HFF-Myc (cell line): ENCODE measurements around the gene TEX2.

Experiments
- DNase-seq: peaks from one replicate; pipeline ENCODE4 v3.0.0-alpha.2; 2011; ENCODE audit warnings: low read depth; ENCODE audit errors: extremely low read depth
- H3K4me3 ChIP-seq: replicated peaks from 2 replicates; pipeline ENCODE4 v1.5.1; 2011; ENCODE audit warnings: low read depth, mild to moderate bottlenecking, control low read depth, low read length
- TF ChIP-seq, protein P1 (sequence below): IDR thresholded peaks from 2 replicates; pipeline ENCODE4 v1.5.1; 2012; ENCODE audit warnings: mild to moderate bottlenecking, low read depth, low read length, control low read depth; ENCODE audit errors: missing control alignments

Gene TEX2

DNA sequence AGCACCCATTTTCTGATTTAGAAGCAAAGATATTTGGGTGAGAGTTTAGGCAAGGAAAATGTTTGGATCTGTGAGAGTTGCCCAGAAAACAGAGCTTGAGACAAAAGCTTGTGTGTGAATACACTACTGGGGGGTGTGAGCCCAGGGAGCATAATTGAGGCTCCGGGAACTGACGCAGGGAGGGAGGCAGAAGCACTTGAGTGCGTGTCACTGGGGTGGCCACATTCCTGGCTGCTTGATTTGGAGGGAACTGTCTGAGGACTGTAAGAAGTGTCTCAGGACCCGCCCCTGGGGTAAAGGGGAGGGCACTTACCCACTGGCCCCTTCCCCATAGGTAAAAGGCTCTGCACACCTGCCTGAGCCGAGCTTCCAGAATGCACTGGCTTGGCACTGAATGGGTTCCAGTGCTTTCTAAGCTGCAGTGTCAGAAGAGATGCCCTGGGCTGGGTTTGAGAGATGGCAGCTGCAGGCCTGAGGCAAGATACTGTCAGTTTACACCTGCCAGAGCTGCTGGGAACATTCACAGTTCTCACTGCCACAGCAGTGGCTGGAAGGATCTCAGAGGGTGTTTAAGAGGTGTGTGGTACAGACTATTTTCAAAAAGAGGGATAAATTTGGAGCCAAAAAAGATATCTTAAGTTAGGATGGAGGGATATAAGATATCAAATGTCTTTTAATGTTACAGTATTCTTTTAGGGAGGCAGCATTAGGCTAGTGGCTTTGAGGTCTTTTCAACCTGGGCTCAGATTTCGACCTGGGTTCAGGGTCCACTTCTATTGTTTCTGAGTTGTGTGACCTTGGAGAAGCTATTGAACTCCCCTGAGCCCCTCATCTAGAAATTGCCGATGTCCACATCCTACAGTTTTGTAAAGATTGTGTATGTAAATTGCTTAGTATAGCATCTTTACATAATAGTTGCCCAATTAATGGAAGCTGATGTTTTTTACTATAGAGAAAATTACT lies 6.9 kb upstream of the TEX2 start:
- H3K4me3 ChIP-seq, result no peak overlapping the region
- TF ChIP-seq, protein P1, sequence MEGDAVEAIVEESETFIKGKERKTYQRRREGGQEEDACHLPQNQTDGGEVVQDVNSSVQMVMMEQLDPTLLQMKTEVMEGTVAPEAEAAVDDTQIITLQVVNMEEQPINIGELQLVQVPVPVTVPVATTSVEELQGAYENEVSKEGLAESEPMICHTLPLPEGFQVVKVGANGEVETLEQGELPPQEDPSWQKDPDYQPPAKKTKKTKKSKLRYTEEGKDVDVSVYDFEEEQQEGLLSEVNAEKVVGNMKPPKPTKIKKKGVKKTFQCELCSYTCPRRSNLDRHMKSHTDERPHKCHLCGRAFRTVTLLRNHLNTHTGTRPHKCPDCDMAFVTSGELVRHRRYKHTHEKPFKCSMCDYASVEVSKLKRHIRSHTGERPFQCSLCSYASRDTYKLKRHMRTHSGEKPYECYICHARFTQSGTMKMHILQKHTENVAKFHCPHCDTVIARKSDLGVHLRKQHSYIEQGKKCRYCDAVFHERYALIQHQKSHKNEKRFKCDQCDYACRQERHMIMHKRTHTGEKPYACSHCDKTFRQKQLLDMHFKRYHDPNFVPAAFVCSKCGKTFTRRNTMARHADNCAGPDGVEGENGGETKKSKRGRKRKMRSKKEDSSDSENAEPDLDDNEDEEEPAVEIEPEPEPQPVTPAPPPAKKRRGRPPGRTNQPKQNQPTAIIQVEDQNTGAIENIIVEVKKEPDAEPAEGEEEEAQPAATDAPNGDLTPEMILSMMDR, result no peak
- no peak for DNase-seq

DNA sequence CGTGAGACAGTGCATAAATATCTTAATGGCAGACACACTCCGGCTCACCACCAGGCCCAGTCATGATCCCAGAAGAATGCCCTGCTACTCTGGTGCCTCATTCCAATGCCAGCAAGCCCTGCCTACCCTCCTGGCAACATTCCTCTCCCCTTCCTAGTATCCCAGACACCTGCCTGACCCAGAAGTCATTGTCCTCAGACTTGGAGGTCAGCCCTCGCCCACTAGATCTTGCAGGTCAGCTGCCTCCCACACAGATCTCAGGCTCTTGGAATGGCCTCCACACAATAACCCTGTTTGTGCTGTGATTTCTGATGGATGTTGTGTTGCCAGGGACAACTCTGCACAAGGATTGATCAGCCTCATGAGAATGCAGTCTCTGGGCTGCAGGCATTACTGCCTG lies 1.8 kb upstream of the TEX2 start:
- DNase-seq, result no peak
- TF ChIP-seq, protein P1, result no peak
- no peak overlapping the region for H3K4me3 ChIP-seq

DNA sequence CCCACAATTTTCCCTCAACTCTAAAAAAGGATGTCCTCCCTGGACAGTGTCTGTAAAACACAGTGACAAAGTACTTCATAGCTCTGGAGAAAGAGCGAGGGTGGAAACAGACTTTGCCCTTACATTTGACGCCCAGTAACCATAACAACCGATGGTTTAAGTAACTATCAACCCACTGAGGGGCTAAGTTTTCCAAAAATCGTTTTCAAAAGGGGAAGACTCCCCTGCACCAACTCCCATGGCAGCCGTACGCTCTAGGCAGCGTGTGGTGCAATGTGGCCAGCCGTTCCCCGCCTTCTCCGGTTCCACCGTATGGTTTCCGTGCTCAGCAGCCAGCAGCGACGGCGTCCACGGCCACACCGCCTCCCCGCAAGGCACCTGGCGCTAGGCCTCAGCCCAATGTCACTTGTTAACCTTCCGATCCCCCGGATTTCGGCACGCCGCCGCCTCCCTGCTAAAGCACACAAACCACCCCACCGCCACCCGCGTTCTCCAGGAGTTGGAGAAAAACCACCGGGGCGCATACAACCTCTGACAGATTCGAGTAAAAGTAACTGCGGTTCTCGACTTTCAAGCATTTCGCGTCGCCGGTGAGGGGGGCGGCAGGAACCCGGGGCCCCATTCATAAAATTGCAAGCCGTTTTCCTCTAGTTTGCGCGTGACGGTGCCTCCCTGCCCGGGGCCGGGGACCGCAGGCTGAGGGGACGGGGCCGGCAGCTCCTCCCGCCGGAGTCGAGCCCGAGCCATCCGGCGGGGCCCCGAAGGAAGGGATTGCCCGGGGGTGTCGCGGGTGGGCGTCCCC lies 661 bp downstream of the TEX2 start:
- DNase-seq, result no peak
- TF ChIP-seq, protein P1, result no peak
- peak overlapping the region; percentile 65 for H3K4me3 ChIP-seq

DNA sequence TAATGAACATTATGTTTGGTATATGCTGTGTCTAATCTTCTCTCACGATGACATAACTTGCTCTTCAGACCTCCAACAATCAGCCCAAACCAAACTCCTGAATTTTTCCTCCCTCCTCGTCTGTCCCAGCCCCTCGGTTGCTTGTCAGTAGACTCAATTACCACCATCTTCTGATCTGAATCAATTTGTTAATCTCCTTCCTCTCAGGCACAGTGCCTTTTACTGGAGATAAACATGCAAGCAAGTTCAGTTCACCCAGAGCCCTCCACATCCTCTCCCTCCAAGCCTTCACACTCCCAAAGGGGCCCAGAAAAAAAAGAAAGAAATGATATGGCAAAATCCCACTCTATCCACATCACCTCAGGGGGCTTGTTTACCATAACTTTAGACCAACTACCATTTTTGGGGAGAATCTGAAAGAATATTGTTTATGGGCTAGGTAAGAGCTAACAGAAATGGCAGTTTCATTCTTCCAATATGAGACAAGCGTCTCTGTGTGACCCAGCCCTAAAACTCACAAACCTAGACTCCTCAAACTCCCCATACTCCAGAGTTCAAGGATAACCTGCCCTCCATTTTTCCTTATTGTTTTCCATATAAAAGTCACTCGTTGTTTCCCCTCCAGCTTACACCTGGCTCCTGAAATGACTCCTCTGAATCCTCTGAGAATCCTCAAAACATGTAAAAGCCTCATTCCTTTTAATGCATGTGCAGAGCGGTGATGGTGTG lies 1.5 kb downstream of the TEX2 start:
- DNase-seq, result no peak
- H3K4me3 ChIP-seq, result peak overlapping the region; percentile 65
- TF ChIP-seq, protein P1, result no peak

DNA sequence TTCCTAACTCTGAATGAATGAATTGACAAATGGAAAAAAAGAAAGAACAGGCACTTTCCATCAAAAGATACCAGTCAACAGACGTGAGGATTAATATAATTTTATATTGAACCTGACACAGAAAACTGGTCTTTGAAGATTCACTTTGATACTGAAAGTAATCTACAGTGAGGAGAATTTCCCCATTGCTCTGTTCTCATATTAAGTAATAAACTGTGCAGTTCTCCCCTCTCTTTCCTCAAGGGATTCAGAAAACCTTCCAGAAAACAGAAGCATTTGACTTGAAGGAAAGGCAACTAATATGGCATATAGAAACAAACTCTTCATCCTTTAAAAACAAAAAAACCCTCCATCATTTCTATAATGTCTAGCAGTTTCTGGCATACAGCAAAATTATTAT lies 2.2 kb downstream of the TEX2 start:
- no peak overlapping the region for H3K4me3 ChIP-seq
- TF ChIP-seq, protein P1, result no peak
- no peak for DNase-seq

DNA sequence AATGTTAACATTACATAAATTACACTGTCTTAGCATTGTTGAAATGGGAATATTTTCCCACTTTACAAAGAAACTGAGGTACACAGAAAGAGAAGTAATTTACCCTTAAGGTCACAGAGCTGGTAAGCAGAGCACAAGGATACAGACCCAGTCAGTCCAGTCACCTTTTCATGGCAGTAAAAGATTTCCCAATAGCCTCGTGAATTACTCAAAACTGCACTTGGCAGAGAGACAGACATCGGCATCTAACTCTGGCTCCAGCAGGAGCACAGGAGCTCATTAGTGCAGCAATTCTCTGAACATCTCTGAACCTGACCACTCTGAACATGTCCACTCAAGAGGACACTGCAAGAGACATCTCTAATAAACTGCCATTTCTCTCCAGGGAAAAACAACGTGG lies 3.1 kb downstream of the TEX2 start:
- DNase-seq, result no peak
- no peak overlapping the region for H3K4me3 ChIP-seq
- TF ChIP-seq, protein P1, result no peak
